Left lung (tissue), 10 donors: ENCODE measurements around the gene UNC5A. TPM values are rescaled to one million over a fixed set of nuclear protein-coding genes. Genes with fewer than 3 reads are reported as not detected.

Experiments
- ATAC-seq: fragments of 200-7000 bp; cut with Tn5 transposase; one replicate; pipeline ENCODE4 v1.9.1; 2020; ENCODE audit warnings: moderate library complexity
- DNase-seq, 4 donors: peaks; one replicate each; pipeline ENCODE4 v3.0.0-alpha.2; 2013 to 2020
- H3K27ac ChIP-seq, 2 donors: fragments of 200-600 bp; sonication (generic) in 1 of 2; one replicate each; pipeline versions ENCODE4 v1.5.0 to v1.8.0; 2020 to 2021
- H3K27me3 ChIP-seq, 2 donors: fragments of 200-600 bp; sonication (generic) in 1 of 2; one replicate each; pipeline versions ENCODE4 v1.5.0 to v1.8.0; 2020 to 2021
- H3K36me3 ChIP-seq, 2 donors: fragments of 200-600 bp; sonication (generic) in 1 of 2; one replicate each; pipeline versions ENCODE4 v1.5.0 to v1.8.0; 2020 to 2021
- H3K4me1 ChIP-seq, 2 donors: fragments of 200-600 bp; one replicate each; pipeline ENCODE4 v1.8.0; 2021
- H3K4me3 ChIP-seq, 2 donors: fragments of 200-600 bp; sonication (generic) in 1 of 2; one replicate each; pipeline versions ENCODE4 v1.5.0 to v1.8.0; 2020 to 2021; ENCODE audit warnings: mild to moderate bottlenecking in 1 of 2
- H3K9me3 ChIP-seq, 2 donors: fragments of 200-600 bp; sonication (generic) in 1 of 2; one replicate each; pipeline versions ENCODE4 v1.5.0 to v1.8.0; 2020 to 2021
- CTCF ChIP-seq, 2 donors: fragments of 200-600 bp; sonication (generic) in 1 of 2; IDR thresholded peaks; one replicate each; pipeline versions ENCODE4 v1.5.0 to v1.8.0; 2021; ENCODE audit warnings: antibody characterized with exemption in 2 of 2
- intact Hi-C, 2 donors: fragments of 100-400 bp; cut with DNase I; formaldehyde crosslinking; loops; one replicate each; pipeline versions ENCODE4 v1.11.2 to v1.14.2; 2022
- polyA plus RNA-seq, 6 donors: library from polyadenylated mRNA; unstranded; fragments of 120-200 nt; gene quantifications; one replicate each; pipeline ENCODE4 v1.2.1, GENCODE V29; 2013; ENCODE audit not compliant: insufficient read length in 6 of 6
- total RNA-seq, 2 donors: library from RNA; stranded (reverse); fragmentation: NEBNext Ultra II Directional; extraction: Animal tissue kit (Norgen Biotek cat#: 25700); gene quantifications; one replicate each; pipeline ENCODE4 v1.2.1, GENCODE V29; 2021
- donor health status: DM: no; HTN: yes; CAD: no.
- donor health status: DM: no; HTN: no; CAD: no.

UNC5A gene
- total and polyA plus RNA-seq, 8 donors, result 0.24 to 1.6 (median 1.0) TPM; not detected in 1

GRCh38 chr5:176837707-176838115 is 27.4 kb downstream of the UNC5A start:
- Histone ChIP-seq H3K27ac (no peak overlapping the region), H3K9me3 (no peaks in the 10 kb centered on the region), H3K4me1 (no peaks in the 10 kb centered on the region), H3K4me3 (no peak overlapping the region), H3K36me3 (no peaks in the 10 kb centered on the region), H3K27me3 (peaks cover 0 to 71% of the 10 kb centered on the region in 2 donors)
- DNase-seq, result peak; percentile 88 to 96 (median 90)
- ATAC-seq, result peak; percentile 100
- TF ChIP-seq CTCF (IDR thresholded peaks at IDR 0.05), result no peak
- intact Hi-C loops, result no loop called here

- ATAC-seq (no peak), DNase-seq (peak in 1 of 4 donors; percentile 71)
- intact Hi-C loops, result no loop called here
- H3K27me3 ChIP-seq, result peaks cover 6 to 92% of the 10 kb centered on the region in 2 donors
- no peak for TF ChIP-seq CTCF (IDR thresholded peaks at IDR 0.05)
- no peak overlapping the region for H3K4me3 ChIP-seq
- no peaks in the 10 kb centered on the region for H3K9me3 ChIP-seq
- H3K27ac ChIP-seq, result no peak overlapping the region
- H3K4me1 ChIP-seq, result no peaks in the 10 kb centered on the region
- H3K36me3 ChIP-seq, result no peaks in the 10 kb centered on the region
Observed at GRCh38 chr5:176843673-176844072, 33.3 kb downstream of the UNC5A start.

GRCh38 chr5:176844281-176844680 is 33.9 kb downstream of the UNC5A start:
- Histone ChIP-seq H3K36me3 (no peaks in the 10 kb centered on the region), H3K27me3 (peaks cover 6 to 98% of the 10 kb centered on the region in 2 donors), H3K27ac (no peak overlapping the region), H3K4me1 (no peaks in the 10 kb centered on the region), H3K9me3 (no peaks in the 10 kb centered on the region), H3K4me3 (no peak overlapping the region)
- DNase-seq (peak in 1 of 4 donors; percentile 50), ATAC-seq (no peak)
- TF ChIP-seq CTCF (IDR thresholded peaks at IDR 0.05), result no peak
- intact Hi-C loops, result no loop called here

- Histone ChIP-seq H3K36me3 (no peaks in the 10 kb centered on the region), H3K4me1 (no peaks in the 10 kb centered on the region), H3K27ac (no peak overlapping the region), H3K9me3 (no peaks in the 10 kb centered on the region), H3K27me3 (peaks cover 6 to 99% of the 10 kb centered on the region in 2 donors), H3K4me3 (no peak overlapping the region)
- peak in 1 of 4 donors; percentile 58 for DNase-seq
- intact Hi-C loops, result no loop called here
- TF ChIP-seq CTCF (IDR thresholded peaks at IDR 0.05), result no peak
- no peak for ATAC-seq
Observed at GRCh38 chr5:176844706-176845391, 34.5 kb downstream of the UNC5A start.

GRCh38 chr5:176845392-176845713 is 35.0 kb downstream of the UNC5A start:
- no peak overlapping the region for H3K4me3 ChIP-seq
- intact Hi-C loops, result no loop called here
- H3K27me3 ChIP-seq, result peaks cover 6 to 99% of the 10 kb centered on the region in 2 donors
- H3K36me3 ChIP-seq, result no peaks in the 10 kb centered on the region
- no peaks in the 10 kb centered on the region for H3K9me3 ChIP-seq
- H3K4me1 ChIP-seq, result no peaks in the 10 kb centered on the region
- DNase-seq, result peak in 1 of 4 donors; percentile 34
- TF ChIP-seq CTCF (IDR thresholded peaks at IDR 0.05), result no peak
- no peak overlapping the region for H3K27ac ChIP-seq
- no peak for ATAC-seq
